HepG2 (cell line): ENCODE results near the gene OSBP. TPM values are rescaled to one million over a fixed set of nuclear protein-coding genes. Genes with fewer than 3 reads are reported as not detected.
A peak's percentile ranks its signal among the peaks of the same experiment; 100 is the strongest.

Experiments used
- ARNT2 ChIP-seq: sonication (generic); formaldehyde crosslinking; IDR thresholded peaks from 2 replicates; pipeline ENCODE4 v1.8.0; 2022; ENCODE audit warnings: mild to moderate bottlenecking, low read depth, missing genetic modification reagents, moderate library complexity
- IRF2 ChIP-seq: IDR thresholded peaks from 2 replicates; pipeline ENCODE4 v1.6.1; 2018; ENCODE audit warnings: missing genetic modification reagents, missing compliant biosample characterization
- LCORL ChIP-seq, 2 experiments: fragments of 450-650 bp in 1 of 2; sonication (generic) in 1 of 2; formaldehyde crosslinking in 1 of 2; IDR thresholded peaks; 2 replicates each; pipeline versions ENCODE4 v1.5.0 to v1.6.1; 2017 to 2020; ENCODE audit warnings: antibody characterized with exemption in 1 of 2, missing genetic modification reagents in 1 of 2
- REXO4 ChIP-seq: sonication (generic); formaldehyde crosslinking; IDR thresholded peaks from 2 replicates; pipeline ENCODE4 v1.8.0; 2022; ENCODE audit warnings: missing genetic modification reagents, mild to moderate bottlenecking, borderline replicate concordance
- SIX1 ChIP-seq: sonication (generic); formaldehyde crosslinking; IDR thresholded peaks from 2 replicates; pipeline ENCODE4 v1.4.0; 2020; ENCODE audit warnings: missing genetic modification reagents, borderline replicate concordance
- SMC3 ChIP-seq: IDR thresholded peaks from 2 replicates; pipeline ENCODE4 v1.6.1; 2011; ENCODE audit warnings: low read length, improper control_type of control experiment
- TAF1 ChIP-seq: sonication (generic); formaldehyde crosslinking; IDR thresholded peaks from 2 replicates; pipeline ENCODE4 v1.4.0; 2020; ENCODE audit warnings: missing genetic modification reagents
- ZNF17 ChIP-seq: sonication (generic); formaldehyde crosslinking; IDR thresholded peaks from 2 replicates; pipeline ENCODE4 v1.5.0; 2020; ENCODE audit warnings: mild to moderate bottlenecking, missing genetic modification reagents
- ZNF232 ChIP-seq: sonication (generic); formaldehyde crosslinking; IDR thresholded peaks from 2 replicates; pipeline ENCODE4 v1.4.0; 2020; ENCODE audit warnings: missing genetic modification reagents, borderline replicate concordance
- ZNF331 ChIP-seq: sonication (generic); formaldehyde crosslinking; IDR thresholded peaks from 2 replicates; pipeline ENCODE4 v1.4.0; 2020; ENCODE audit warnings: missing genetic modification reagents
- ZNF577 ChIP-seq: sonication (generic); formaldehyde crosslinking; IDR thresholded peaks from 2 replicates; pipeline ENCODE4 v1.4.0; 2020; ENCODE audit warnings: mild to moderate bottlenecking, low read depth, missing genetic modification reagents, borderline replicate concordance
- ZNF781 ChIP-seq: sonication (generic); formaldehyde crosslinking; IDR thresholded peaks from 2 replicates; pipeline ENCODE4 v1.5.1; 2020; ENCODE audit warnings: borderline replicate concordance, mild to moderate bottlenecking, missing genetic modification reagents; ENCODE audit errors: not compliant biosample characterization
- ZSCAN25 ChIP-seq: sonication (generic); formaldehyde crosslinking; IDR thresholded peaks from 2 replicates; pipeline ENCODE4 v1.8.0; 2022; ENCODE audit warnings: mild to moderate bottlenecking, missing genetic modification reagents
- ZZZ3 ChIP-seq: sonication (generic); formaldehyde crosslinking; IDR thresholded peaks from 2 replicates; pipeline ENCODE4 v1.4.0; 2020; ENCODE audit warnings: missing genetic modification reagents, mild to moderate bottlenecking, borderline replicate concordance
- polyA plus RNA-seq, 8 experiments: library from polyadenylated mRNA; depleted of rRNA in 3 of 8; stranded (reverse) in 7 of 8; unstranded in 1 of 8; fragments of >200 nt; fragmentation: Illumina TruSeq in 4 of 8; extraction: Trizol in 4 of 8; gene quantifications; 2 replicates each; pipeline versions ENCODE4 v1.2.1 to v1.2.3, GENCODE V29; 2011 to 2016; ENCODE audit warnings: low read depth in 4 of 8, missing spikeins in 1 of 8, mixed read lengths in 1 of 8; ENCODE audit not compliant: insufficient read depth in 1 of 8
- total RNA-seq, 5 experiments: library from RNA; depleted of rRNA; stranded (reverse); fragments of >200 nt; fragmentation: Illumina TruSeq; extraction: Trizol; gene quantifications; 2 replicates each; pipeline ENCODE4 v1.2.3, GENCODE V29; 2016; ENCODE audit warnings: low read depth in 1 of 5
- TF ChIP-seq, protein P1 (sequence below): sonication (generic); formaldehyde crosslinking; IDR thresholded peaks from 2 replicates; pipeline ENCODE4 v1.5.1; 2020; ENCODE audit warnings: missing genetic modification reagents, mild to moderate bottlenecking, borderline replicate concordance
- TF ChIP-seq, protein P2 (sequence below): sonication (generic); formaldehyde crosslinking; conservative IDR thresholded peaks from 2 replicates; pipeline ENCODE4 v1.4.0; 2020; ENCODE audit warnings: missing genetic modification reagents
- TF ChIP-seq, protein P3 (sequence below): sonication (generic); formaldehyde crosslinking; IDR thresholded peaks from 2 replicates; pipeline ENCODE4 v1.5.0; 2020; ENCODE audit warnings: mild to moderate bottlenecking, missing genetic modification reagents
- TF ChIP-seq, protein P4 (sequence below): sonication (generic); formaldehyde crosslinking; IDR thresholded peaks from 2 replicates; pipeline ENCODE4 v1.5.0; 2020; ENCODE audit warnings: mild to moderate bottlenecking, low read depth, missing genetic modification reagents, borderline replicate concordance
- TF ChIP-seq, protein P5 (sequence below): conservative IDR thresholded peaks from 2 replicates; pipeline ENCODE4 v1.6.1; 2018; ENCODE audit warnings: missing genetic modification reagents

Gene OSBP
- total and polyA plus RNA-seq, 2 of the 13 experiments (the other 11 are each of a cell fraction or from before 2014, with no cell fraction given), result 12.1 to 13.5 TPM

DNA sequence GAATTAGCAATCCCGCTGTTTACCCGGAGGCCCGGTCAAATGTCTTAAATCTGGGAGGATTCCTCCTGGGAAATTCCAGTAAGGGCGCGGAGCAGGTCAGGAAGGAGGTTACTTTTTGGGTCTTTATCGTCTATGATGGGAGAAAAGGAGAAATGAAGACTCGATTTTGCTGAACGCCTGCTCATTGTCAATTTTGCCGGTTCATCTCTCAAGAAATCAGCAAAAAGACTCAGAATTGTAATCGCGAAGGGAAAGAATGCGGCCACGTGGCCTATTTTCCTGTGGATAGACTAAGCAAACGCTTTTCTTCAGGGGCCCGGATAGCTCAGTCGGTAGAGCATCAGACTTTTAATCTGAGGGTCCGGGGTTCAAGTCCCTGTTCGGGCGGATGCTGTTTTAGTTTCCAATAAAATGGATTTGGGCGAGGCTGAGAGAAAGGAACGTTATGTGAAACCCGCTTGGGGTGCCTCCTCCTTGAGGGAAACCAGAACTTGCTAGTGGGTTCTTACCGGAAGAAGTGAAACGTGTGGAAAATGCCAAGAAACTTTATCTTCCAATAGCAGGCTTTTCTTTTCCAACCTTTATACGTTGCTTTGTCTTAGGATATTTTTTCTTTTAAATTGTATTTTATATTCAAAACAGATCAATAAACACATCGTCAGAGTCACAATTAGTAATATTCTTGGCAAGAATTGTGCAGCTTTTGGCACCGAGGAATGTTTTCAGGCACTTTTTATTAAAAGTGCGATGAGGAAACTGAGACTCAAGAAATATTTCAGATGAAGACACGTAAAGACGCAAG is 59.3 kb downstream of the OSBP start (continued):
- TF ChIP-seq, protein P1, sequence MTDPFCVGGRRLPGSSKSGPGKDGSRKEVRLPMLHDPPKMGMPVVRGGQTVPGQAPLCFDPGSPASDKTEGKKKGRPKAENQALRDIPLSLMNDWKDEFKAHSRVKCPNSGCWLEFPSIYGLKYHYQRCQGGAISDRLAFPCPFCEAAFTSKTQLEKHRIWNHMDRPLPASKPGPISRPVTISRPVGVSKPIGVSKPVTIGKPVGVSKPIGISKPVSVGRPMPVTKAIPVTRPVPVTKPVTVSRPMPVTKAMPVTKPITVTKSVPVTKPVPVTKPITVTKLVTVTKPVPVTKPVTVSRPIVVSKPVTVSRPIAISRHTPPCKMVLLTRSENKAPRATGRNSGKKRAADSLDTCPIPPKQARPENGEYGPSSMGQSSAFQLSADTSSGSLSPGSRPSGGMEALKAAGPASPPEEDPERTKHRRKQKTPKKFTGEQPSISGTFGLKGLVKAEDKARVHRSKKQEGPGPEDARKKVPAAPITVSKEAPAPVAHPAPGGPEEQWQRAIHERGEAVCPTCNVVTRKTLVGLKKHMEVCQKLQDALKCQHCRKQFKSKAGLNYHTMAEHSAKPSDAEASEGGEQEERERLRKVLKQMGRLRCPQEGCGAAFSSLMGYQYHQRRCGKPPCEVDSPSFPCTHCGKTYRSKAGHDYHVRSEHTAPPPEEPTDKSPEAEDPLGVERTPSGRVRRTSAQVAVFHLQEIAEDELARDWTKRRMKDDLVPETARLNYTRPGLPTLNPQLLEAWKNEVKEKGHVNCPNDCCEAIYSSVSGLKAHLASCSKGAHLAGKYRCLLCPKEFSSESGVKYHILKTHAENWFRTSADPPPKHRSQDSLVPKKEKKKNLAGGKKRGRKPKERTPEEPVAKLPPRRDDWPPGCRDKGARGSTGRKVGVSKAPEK, result peak; percentile 67; the same call in 1 of the 2 replicates
- no peak; the same call in 1 of the 2 replicates for TF ChIP-seq ZZZ3 (CRISPR knock-in tag)
- no peak for TF ChIP-seq LCORL (IDR thresholded peaks at IDR 0.05)
- TF ChIP-seq LCORL (CRISPR knock-in tag; IDR thresholded peaks at IDR 0.05), result no peak
- TF ChIP-seq REXO4 (CRISPR knock-in tag), result no peak
- TF ChIP-seq ARNT2, result no peak
- TF ChIP-seq, protein P2, sequence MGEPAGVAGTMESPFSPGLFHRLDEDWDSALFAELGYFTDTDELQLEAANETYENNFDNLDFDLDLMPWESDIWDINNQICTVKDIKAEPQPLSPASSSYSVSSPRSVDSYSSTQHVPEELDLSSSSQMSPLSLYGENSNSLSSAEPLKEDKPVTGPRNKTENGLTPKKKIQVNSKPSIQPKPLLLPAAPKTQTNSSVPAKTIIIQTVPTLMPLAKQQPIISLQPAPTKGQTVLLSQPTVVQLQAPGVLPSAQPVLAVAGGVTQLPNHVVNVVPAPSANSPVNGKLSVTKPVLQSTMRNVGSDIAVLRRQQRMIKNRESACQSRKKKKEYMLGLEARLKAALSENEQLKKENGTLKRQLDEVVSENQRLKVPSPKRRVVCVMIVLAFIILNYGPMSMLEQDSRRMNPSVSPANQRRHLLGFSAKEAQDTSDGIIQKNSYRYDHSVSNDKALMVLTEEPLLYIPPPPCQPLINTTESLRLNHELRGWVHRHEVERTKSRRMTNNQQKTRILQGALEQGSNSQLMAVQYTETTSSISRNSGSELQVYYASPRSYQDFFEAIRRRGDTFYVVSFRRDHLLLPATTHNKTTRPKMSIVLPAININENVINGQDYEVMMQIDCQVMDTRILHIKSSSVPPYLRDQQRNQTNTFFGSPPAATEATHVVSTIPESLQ (CRISPR knock-in tag), result no peak
- TF ChIP-seq, protein P3, sequence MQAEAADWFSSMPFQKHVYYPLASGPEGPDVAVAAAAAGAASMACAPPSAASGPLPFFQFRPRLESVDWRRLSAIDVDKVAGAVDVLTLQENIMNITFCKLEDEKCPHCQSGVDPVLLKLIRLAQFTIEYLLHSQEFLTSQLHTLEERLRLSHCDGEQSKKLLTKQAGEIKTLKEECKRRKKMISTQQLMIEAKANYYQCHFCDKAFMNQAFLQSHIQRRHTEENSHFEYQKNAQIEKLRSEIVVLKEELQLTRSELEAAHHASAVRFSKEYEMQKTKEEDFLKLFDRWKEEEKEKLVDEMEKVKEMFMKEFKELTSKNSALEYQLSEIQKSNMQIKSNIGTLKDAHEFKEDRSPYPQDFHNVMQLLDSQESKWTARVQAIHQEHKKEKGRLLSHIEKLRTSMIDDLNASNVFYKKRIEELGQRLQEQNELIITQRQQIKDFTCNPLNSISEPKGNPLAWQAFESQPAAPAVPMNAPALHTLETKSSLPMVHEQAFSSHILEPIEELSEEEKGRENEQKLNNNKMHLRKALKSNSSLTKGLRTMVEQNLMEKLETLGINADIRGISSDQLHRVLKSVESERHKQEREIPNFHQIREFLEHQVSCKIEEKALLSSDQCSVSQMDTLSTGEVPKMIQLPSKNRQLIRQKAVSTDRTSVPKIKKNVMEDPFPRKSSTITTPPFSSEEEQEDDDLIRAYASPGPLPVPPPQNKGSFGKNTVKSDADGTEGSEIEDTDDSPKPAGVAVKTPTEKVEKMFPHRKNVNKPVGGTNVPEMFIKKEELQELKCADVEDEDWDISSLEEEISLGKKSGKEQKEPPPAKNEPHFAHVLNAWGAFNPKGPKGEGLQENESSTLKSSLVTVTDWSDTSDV, result no peak
- TF ChIP-seq ZSCAN25 (CRISPR knock-in tag), result no peak
- no peak for TF ChIP-seq ZNF577 (CRISPR knock-in tag)
- no peak for TF ChIP-seq TAF1 (CRISPR knock-in tag)
- TF ChIP-seq ZNF17 (CRISPR knock-in tag), result no peak
- TF ChIP-seq ZNF232 (CRISPR knock-in tag), result no peak; the same call in 1 of the 2 replicates
- no peak for TF ChIP-seq SMC3
- no peak for TF ChIP-seq ZNF781 (CRISPR knock-in tag)
- TF ChIP-seq, protein P4, sequence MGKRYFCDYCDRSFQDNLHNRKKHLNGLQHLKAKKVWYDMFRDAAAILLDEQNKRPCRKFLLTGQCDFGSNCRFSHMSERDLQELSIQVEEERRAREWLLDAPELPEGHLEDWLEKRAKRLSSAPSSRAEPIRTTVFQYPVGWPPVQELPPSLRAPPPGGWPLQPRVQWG (CRISPR knock-in tag), result no peak
- TF ChIP-seq IRF2 (CRISPR knock-in tag), result no peak; the same call in 1 of the 2 replicates
- peak; percentile 23 for TF ChIP-seq ZNF331
- TF ChIP-seq, protein P5, sequence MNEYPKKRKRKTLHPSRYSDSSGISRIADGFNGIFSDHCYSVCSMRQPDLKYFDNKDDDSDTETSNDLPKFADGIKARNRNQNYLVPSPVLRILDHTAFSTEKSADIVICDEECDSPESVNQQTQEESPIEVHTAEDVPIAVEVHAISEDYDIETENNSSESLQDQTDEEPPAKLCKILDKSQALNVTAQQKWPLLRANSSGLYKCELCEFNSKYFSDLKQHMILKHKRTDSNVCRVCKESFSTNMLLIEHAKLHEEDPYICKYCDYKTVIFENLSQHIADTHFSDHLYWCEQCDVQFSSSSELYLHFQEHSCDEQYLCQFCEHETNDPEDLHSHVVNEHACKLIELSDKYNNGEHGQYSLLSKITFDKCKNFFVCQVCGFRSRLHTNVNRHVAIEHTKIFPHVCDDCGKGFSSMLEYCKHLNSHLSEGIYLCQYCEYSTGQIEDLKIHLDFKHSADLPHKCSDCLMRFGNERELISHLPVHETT (CRISPR knock-in tag), result no peak
- no peak for TF ChIP-seq SIX1 (CRISPR knock-in tag)
